Stimulated activated naive B cell treated with anti-CD40 and anti-IgM and Interleukin-4, amounts not matched to agents 10 μg/mL and 1 μg/mL and 100 μg/mL, for 72 hours (primary cell): Measurements from ENCODE around the gene GPR4.

Experiments used
- ATAC-seq, 2 donors: fragments of 150-1000 bp; cut with Tn5 transposase; replicated peaks; 2 replicates each; pipeline ENCODE4 v1.10.0; 2021; ENCODE audit warnings: moderate library complexity in 1 of 2
- DNase-seq: peaks from one replicate; pipeline ENCODE4 v3.0.0; 2021
- H3K27ac Mint-ChIP-seq: one replicate; pipeline ENCODE4 v1.8.0; 2022; ENCODE audit warnings: mild to moderate bottlenecking, mixed read lengths
- H3K27me3 Mint-ChIP-seq, 2 donors: one replicate each; pipeline ENCODE4 v1.8.0; 2022; ENCODE audit warnings: mixed read lengths in 2 of 2
- H3K36me3 Mint-ChIP-seq, 2 donors: one replicate each; pipeline ENCODE4 v1.8.0; 2022; ENCODE audit warnings: mixed read lengths in 2 of 2, mild to moderate bottlenecking in 1 of 2
- H3K4me1 Mint-ChIP-seq, 2 donors: one replicate each; pipeline ENCODE4 v1.8.0; 2022; ENCODE audit warnings: mixed read lengths in 2 of 2, mild to moderate bottlenecking in 1 of 2
- H3K4me3 Mint-ChIP-seq, 2 donors: one replicate each; pipeline ENCODE4 v1.8.0; 2022; ENCODE audit warnings: mild to moderate bottlenecking in 2 of 2, mixed read lengths in 2 of 2, moderate library complexity in 1 of 2
- H3K9me3 Mint-ChIP-seq, 2 donors: one replicate each; pipeline ENCODE4 v1.8.0; 2022; ENCODE audit warnings: mixed read lengths in 2 of 2, mild to moderate bottlenecking in 1 of 2

Gene GPR4

GRCh38 chr19:45613926-45614725 is 12.1 kb upstream of the GPR4 start:
- Mint-ChIP-seq H3K27ac (peak overlapping the region; percentile 90), H3K4me3 (peak overlapping the region in 1 of 2 donors; percentile 2), H3K36me3 (peaks cover 57 to 67% of the 10 kb centered on the region in 2 donors), H3K4me1 (peaks cover 12 to 19% of the 10 kb centered on the region in 2 donors), H3K9me3 (peaks cover 4% of the 10 kb centered on the region in 2 donors), H3K27me3 (no peaks in the 10 kb centered on the region)
- ATAC-seq (peak; percentile 86 to 92), DNase-seq (peak; percentile 18)

- Mint-ChIP-seq H3K36me3 (peaks cover 30 to 39% of the 10 kb centered on the region in 2 donors), H3K27me3 (no peaks in the 10 kb centered on the region), H3K9me3 (peaks cover 5 to 8% of the 10 kb centered on the region in 2 donors), H3K4me3 (no peak overlapping the region), H3K4me1 (peaks cover 12 to 15% of the 10 kb centered on the region in 2 donors), H3K27ac (no peak overlapping the region)
- ATAC-seq (no peak), DNase-seq (no peak)
Measured at GRCh38 chr19:45608948-45609347, 6.9 kb upstream of the GPR4 start.

GRCh38 chr19:45607071-45608029 is 5.3 kb upstream of the GPR4 start:
- H3K27ac Mint-ChIP-seq = no peak overlapping the region
- ATAC-seq (peak; percentile 29 to 39), DNase-seq (no peak)
- H3K9me3 Mint-ChIP-seq = peaks cover 5 to 8% of the 10 kb centered on the region in 2 donors
- H3K4me3 Mint-ChIP-seq = peak overlapping the region; percentile 58 to 74
- peaks cover 10 to 14% of the 10 kb centered on the region in 2 donors for H3K27me3 Mint-ChIP-seq
- peaks cover 27 to 31% of the 10 kb centered on the region in 2 donors for H3K36me3 Mint-ChIP-seq
- peaks cover 11 to 12% of the 10 kb centered on the region in 2 donors for H3K4me1 Mint-ChIP-seq

- H3K9me3 Mint-ChIP-seq = no peaks in the 10 kb centered on the region
- no peak overlapping the region for H3K4me3 Mint-ChIP-seq
- peak overlapping the region; percentile 32 for H3K27ac Mint-ChIP-seq
Measured at GRCh38 chr19:45601115-45601514, 897 bp downstream of the GPR4 start.

GRCh38 chr19:45600340-45600885 is 1.6 kb downstream of the GPR4 start:
- H3K4me1 Mint-ChIP-seq = peaks cover 36 to 45% of the 10 kb centered on the region in 2 donors
- H3K36me3 Mint-ChIP-seq = peaks cover 3 to 5% of the 10 kb centered on the region in 2 donors
- peak overlapping the region; percentile 63 for H3K27ac Mint-ChIP-seq
- no peak for ATAC-seq
- no peaks in the 10 kb centered on the region for H3K9me3 Mint-ChIP-seq
- H3K27me3 Mint-ChIP-seq = peaks cover 76 to 83% of the 10 kb centered on the region in 2 donors
- no peak overlapping the region for H3K4me3 Mint-ChIP-seq
- DNase-seq = no peak

More at GRCh38 chr19:45601115-45601514, 897 bp downstream of the GPR4 start:
- no peak for ATAC-seq
- no peak for DNase-seq
- peaks cover 69 to 76% of the 10 kb centered on the region in 2 donors for H3K27me3 Mint-ChIP-seq
- peaks cover 36 to 45% of the 10 kb centered on the region in 2 donors for H3K4me1 Mint-ChIP-seq
- peaks cover 3 to 5% of the 10 kb centered on the region in 2 donors for H3K36me3 Mint-ChIP-seq

- peak overlapping the region; percentile 25 for H3K27ac Mint-ChIP-seq
- no peaks in the 10 kb centered on the region for H3K9me3 Mint-ChIP-seq
- peaks cover 3 to 5% of the 10 kb centered on the region in 2 donors for H3K36me3 Mint-ChIP-seq
- no peak overlapping the region for H3K4me3 Mint-ChIP-seq
- H3K4me1 Mint-ChIP-seq = peaks cover 36 to 45% of the 10 kb centered on the region in 2 donors
- peaks cover 79 to 86% of the 10 kb centered on the region in 2 donors for H3K27me3 Mint-ChIP-seq
- DNase-seq (no peak), ATAC-seq (no peak)
Measured at GRCh38 chr19:45599286-45599685, 2.7 kb downstream of the GPR4 start.

GRCh38 chr19:45598267-45599001 is 3.6 kb downstream of the GPR4 start:
- Mint-ChIP-seq H3K27me3 (peaks cover 77 to 83% of the 10 kb centered on the region in 2 donors), H3K9me3 (no peaks in the 10 kb centered on the region), H3K4me3 (peak overlapping the region; percentile 68 to 72), H3K27ac (no peak overlapping the region), H3K4me1 (peaks cover 36 to 45% of the 10 kb centered on the region in 2 donors), H3K36me3 (peaks cover 3 to 5% of the 10 kb centered on the region in 2 donors)
- ATAC-seq (peak; percentile 25 to 61), DNase-seq (no peak)

- H3K27ac Mint-ChIP-seq = no peak overlapping the region
- H3K4me3 Mint-ChIP-seq = peak overlapping the region in 1 of 2 donors; percentile 72
- DNase-seq (no peak), ATAC-seq (no peak)
- H3K27me3 Mint-ChIP-seq = peaks cover 72 to 76% of the 10 kb centered on the region in 2 donors
- H3K9me3 Mint-ChIP-seq = no peaks in the 10 kb centered on the region
- H3K4me1 Mint-ChIP-seq = peaks cover 35 to 45% of the 10 kb centered on the region in 2 donors
- H3K36me3 Mint-ChIP-seq = peaks cover 3 to 5% of the 10 kb centered on the region in 2 donors
Measured at GRCh38 chr19:45597425-45598111, 4.4 kb downstream of the GPR4 start.

- peaks cover 72 to 76% of the 10 kb centered on the region in 2 donors for H3K27me3 Mint-ChIP-seq
- DNase-seq = no peak
Measured at GRCh38 chr19:45595814-45596213, 6.2 kb downstream of the GPR4 start.

GRCh38 chr19:45593520-45593919 is 8.5 kb downstream of the GPR4 start:
- Mint-ChIP-seq H3K27ac (no peak overlapping the region), H3K4me1 (peaks cover 10 to 15% of the 10 kb centered on the region in 2 donors), H3K27me3 (peaks cover 67 to 76% of the 10 kb centered on the region in 2 donors), H3K36me3 (peaks cover 0 to 4% of the 10 kb centered on the region in 2 donors), H3K4me3 (no peak overlapping the region), H3K9me3 (peaks cover 0 to 2% of the 10 kb centered on the region in 2 donors)
- DNase-seq (no peak), ATAC-seq (no peak)

More at GRCh38 chr19:45595814-45596213, 6.2 kb downstream of the GPR4 start:
- H3K4me3 Mint-ChIP-seq = no peak overlapping the region
- peaks cover 0 to 4% of the 10 kb centered on the region in 2 donors for H3K36me3 Mint-ChIP-seq
- peaks cover 33% of the 10 kb centered on the region in 2 donors for H3K4me1 Mint-ChIP-seq
- no peak for ATAC-seq
- H3K9me3 Mint-ChIP-seq = peaks cover 0 to 2% of the 10 kb centered on the region in 2 donors
- no peak overlapping the region for H3K27ac Mint-ChIP-seq

GRCh38 chr19:45592366-45592765 is 9.6 kb downstream of the GPR4 start:
- Mint-ChIP-seq H3K27ac (no peak overlapping the region), H3K4me1 (peaks cover 0 to 9% of the 10 kb centered on the region in 2 donors), H3K27me3 (peaks cover 55 to 64% of the 10 kb centered on the region in 2 donors), H3K4me3 (no peak overlapping the region), H3K9me3 (peaks cover 0 to 2% of the 10 kb centered on the region in 2 donors), H3K36me3 (peaks cover 0 to 4% of the 10 kb centered on the region in 2 donors)
- ATAC-seq (no peak), DNase-seq (no peak)

- ATAC-seq (no peak), DNase-seq (no peak)
- peaks cover 0 to 9% of the 10 kb centered on the region in 2 donors for H3K4me1 Mint-ChIP-seq
- peaks cover 0 to 4% of the 10 kb centered on the region in 2 donors for H3K36me3 Mint-ChIP-seq
- H3K27me3 Mint-ChIP-seq = peaks cover 48 to 57% of the 10 kb centered on the region in 2 donors
- H3K9me3 Mint-ChIP-seq = peaks cover 0 to 2% of the 10 kb centered on the region in 2 donors
- no peak overlapping the region for H3K27ac Mint-ChIP-seq
- no peak overlapping the region for H3K4me3 Mint-ChIP-seq
Measured at GRCh38 chr19:45591638-45592005, 10.4 kb downstream of the GPR4 start.
